HepG2 (cell line): ENCODE data around the gene HTRA2. TPM values are rescaled to one million over a fixed set of nuclear protein-coding genes. Genes with fewer than 3 reads are reported as not detected.

Source experiments
- ATAD3A ChIP-seq: sonication (generic); formaldehyde crosslinking; IDR thresholded peaks from 2 replicates; pipeline ENCODE4 v1.4.0; 2020; ENCODE audit warnings: missing genetic modification reagents
- ELF1 ChIP-seq: sonication (generic); formaldehyde crosslinking; IDR thresholded peaks from 2 replicates; pipeline ENCODE4 v1.4.0; 2020; ENCODE audit warnings: missing genetic modification reagents
- FLYWCH1 ChIP-seq: sonication (generic); formaldehyde crosslinking; IDR thresholded peaks from 2 replicates; pipeline ENCODE4 v1.8.1; 2023; ENCODE audit warnings: mild to moderate bottlenecking, missing genetic modification reagents
- GATA4 ChIP-seq: sonication (generic); IDR thresholded peaks from 2 replicates; pipeline ENCODE4 v1.6.1; 2016; ENCODE audit warnings: antibody characterized with exemption, low read depth, borderline replicate concordance
- HOXD1 ChIP-seq: sonication (generic); formaldehyde crosslinking; IDR thresholded peaks from 2 replicates; pipeline ENCODE4 v1.5.0; 2020; ENCODE audit warnings: missing genetic modification reagents
- MBNL3 ChIP-seq: fragments of 250-450 bp; sonication (Bioruptor Pico); conservative IDR thresholded peaks from 2 replicates; pipeline ENCODE4 v1.8.0; 2022; ENCODE audit warnings: mild to moderate bottlenecking, inconsistent platforms
- NCOA1 ChIP-seq: sonication (generic); formaldehyde crosslinking; IDR thresholded peaks from 2 replicates; pipeline ENCODE4 v1.9.0; 2021; ENCODE audit warnings: missing genetic modification reagents
- PCBP1 ChIP-seq: fragments of 200-400 bp; formaldehyde crosslinking; IDR thresholded peaks from 2 replicates; pipeline ENCODE4 v1.6.1; 2017; ENCODE audit warnings: mild to moderate bottlenecking, low read depth, low read length, borderline replicate concordance
- POLR2AphosphoS2 ChIP-seq: IDR thresholded peaks from 2 replicates; pipeline ENCODE4 v1.6.1; 2011; ENCODE audit warnings: low read depth, low read length, improper control_type of control experiment
- RARG ChIP-seq: sonication (generic); formaldehyde crosslinking; IDR thresholded peaks from 2 replicates; pipeline ENCODE4 v1.4.0; 2020; ENCODE audit warnings: low read depth, mild to moderate bottlenecking, missing genetic modification reagents
- SIN3A ChIP-seq: IDR thresholded peaks from 2 replicates; pipeline ENCODE4 v1.6.1; 2011; ENCODE audit warnings: low read depth, mild to moderate bottlenecking, control low read depth, low read length, borderline replicate concordance
- SMARCE1 ChIP-seq: fragments of 450-650 bp; IDR thresholded peaks from 2 replicates; pipeline ENCODE4 v1.6.1; 2017; ENCODE audit warnings: borderline replicate concordance
- TBX2 ChIP-seq: sonication (generic); formaldehyde crosslinking; IDR thresholded peaks from 2 replicates; pipeline ENCODE4 v1.5.0; 2020; ENCODE audit warnings: missing genetic modification reagents, mild to moderate bottlenecking, borderline replicate concordance
- TBX3 ChIP-seq: fragments of 450-650 bp; IDR thresholded peaks from 2 replicates; pipeline ENCODE4 v1.6.1; 2017; ENCODE audit warnings: antibody characterized with exemption, mild to moderate bottlenecking, inconsistent platforms, borderline replicate concordance
- TCF12 ChIP-seq, 2 experiments: fragments of 450-650 bp in 1 of 2; sonication (generic) in 1 of 2; formaldehyde crosslinking in 1 of 2; IDR thresholded peaks; 2 replicates each; pipeline versions ENCODE4 v1.6.1 to v1.8.0; 2017 to 2022; ENCODE audit warnings: antibody characterized with exemption in 1 of 2, mild to moderate bottlenecking in 1 of 2, missing genetic modification reagents in 1 of 2, moderate library complexity in 1 of 2
- ZFP82 ChIP-seq: sonication (generic); formaldehyde crosslinking; IDR thresholded peaks from 2 replicates; pipeline ENCODE4 v1.5.1; 2020; ENCODE audit warnings: mild to moderate bottlenecking, missing genetic modification reagents, borderline replicate concordance
- ZNF138 ChIP-seq: sonication (generic); formaldehyde crosslinking; IDR thresholded peaks from 2 replicates; pipeline ENCODE4 v1.5.0; 2020; ENCODE audit warnings: mild to moderate bottlenecking, low read depth, missing genetic modification reagents
- ZNF20 ChIP-seq: sonication (generic); formaldehyde crosslinking; IDR thresholded peaks from 2 replicates; pipeline ENCODE4 v1.4.0; 2020; ENCODE audit warnings: mild to moderate bottlenecking, moderate library complexity, missing genetic modification reagents
- ZNF367 ChIP-seq: sonication (generic); formaldehyde crosslinking; IDR thresholded peaks from 2 replicates; pipeline ENCODE4 v1.4.0; 2020; ENCODE audit warnings: missing genetic modification reagents, borderline replicate concordance
- ZNF44 ChIP-seq: sonication (generic); formaldehyde crosslinking; IDR thresholded peaks from 2 replicates; pipeline ENCODE4 v1.5.1; 2020; ENCODE audit warnings: mild to moderate bottlenecking, missing genetic modification reagents
- ZNF451 ChIP-seq: sonication (generic); formaldehyde crosslinking; IDR thresholded peaks from 2 replicates; pipeline ENCODE4 v1.5.0; 2020; ENCODE audit warnings: mild to moderate bottlenecking, missing genetic modification reagents
- ZNF619 ChIP-seq: sonication (generic); formaldehyde crosslinking; IDR thresholded peaks from 2 replicates; pipeline ENCODE4 v1.4.0; 2020; ENCODE audit warnings: mild to moderate bottlenecking, missing genetic modification reagents
- ZNF660 ChIP-seq: sonication (generic); formaldehyde crosslinking; IDR thresholded peaks from 2 replicates; pipeline ENCODE4 v1.5.1; 2020; ENCODE audit warnings: mild to moderate bottlenecking, low read depth, missing genetic modification reagents, borderline replicate concordance
- ZNF7 ChIP-seq: IDR thresholded peaks from 2 replicates; pipeline ENCODE4 v1.6.1; 2016; ENCODE audit warnings: missing biosample characterization, missing genetic modification reagents
- ZNF749 ChIP-seq: sonication (generic); formaldehyde crosslinking; IDR thresholded peaks from 2 replicates; pipeline ENCODE4 v1.8.0; 2022; ENCODE audit warnings: mild to moderate bottlenecking, missing genetic modification reagents, moderate library complexity, borderline replicate concordance
- ZNF776 ChIP-seq: sonication (generic); formaldehyde crosslinking; IDR thresholded peaks from 2 replicates; pipeline ENCODE4 v1.4.0; 2020; ENCODE audit warnings: mild to moderate bottlenecking, missing genetic modification reagents
- ZNF780A ChIP-seq: sonication (generic); formaldehyde crosslinking; IDR thresholded peaks from 2 replicates; pipeline ENCODE4 v1.8.0; 2022; ENCODE audit warnings: mild to moderate bottlenecking, missing genetic modification reagents, moderate library complexity
- ZSCAN31 ChIP-seq: sonication (generic); formaldehyde crosslinking; IDR thresholded peaks from 2 replicates; pipeline ENCODE4 v1.5.0; 2020; ENCODE audit warnings: low read depth, mild to moderate bottlenecking, missing genetic modification reagents
- polyA plus RNA-seq, 8 experiments: library from polyadenylated mRNA; depleted of rRNA in 3 of 8; stranded (reverse) in 7 of 8; unstranded in 1 of 8; fragments of >200 nt; fragmentation: Illumina TruSeq in 4 of 8; extraction: Trizol in 4 of 8; gene quantifications; 2 replicates each; pipeline versions ENCODE4 v1.2.1 to v1.2.3, GENCODE V29; 2011 to 2016; ENCODE audit warnings: low read depth in 4 of 8, missing spikeins in 1 of 8, mixed read lengths in 1 of 8; ENCODE audit not compliant: insufficient read depth in 1 of 8
- total RNA-seq, 5 experiments: library from RNA; depleted of rRNA; stranded (reverse); fragments of >200 nt; fragmentation: Illumina TruSeq; extraction: Trizol; gene quantifications; 2 replicates each; pipeline ENCODE4 v1.2.3, GENCODE V29; 2016; ENCODE audit warnings: low read depth in 1 of 5
- TF ChIP-seq, protein P1 (sequence below): sonication (generic); formaldehyde crosslinking; IDR thresholded peaks from 2 replicates; pipeline ENCODE4 v1.4.0; 2020; ENCODE audit warnings: missing genetic modification reagents
- TF ChIP-seq, protein P2 (sequence below): IDR thresholded peaks from 2 replicates; pipeline ENCODE4 v1.6.1; 2016

The HTRA2 gene
- total and polyA plus RNA-seq, 2 of the 13 experiments (the other 11 are each of a cell fraction or from before 2014, with no cell fraction given) = 47.7 to 50.3 TPM

GRCh38 chr2:74512744-74513604 lies 16.8 kb upstream of the HTRA2 start (continued):
- no peak for TF ChIP-seq MBNL3 (CRISPR knock-in tag)
- no peak for TF ChIP-seq ZNF660 (CRISPR knock-in tag)
- no peak for TF ChIP-seq ZSCAN31 (CRISPR knock-in tag)
- no peak for TF ChIP-seq PCBP1
- no peak for TF ChIP-seq POLR2AphosphoS2
- no peak for TF ChIP-seq ZNF20 (CRISPR knock-in tag)
- TF ChIP-seq RARG (CRISPR knock-in tag) = no peak
- TF ChIP-seq FLYWCH1 (CRISPR knock-in tag) = no peak
- no peak for TF ChIP-seq HOXD1 (CRISPR knock-in tag)
- TF ChIP-seq ZFP82 (CRISPR knock-in tag) = no peak
- 0 out of 2 replicates have a peak, but pooled peaks have one; percentile 62 for TF ChIP-seq ZNF451 (CRISPR knock-in tag)
- TF ChIP-seq ZNF44 (CRISPR knock-in tag) = no peak
- TF ChIP-seq, protein P1, sequence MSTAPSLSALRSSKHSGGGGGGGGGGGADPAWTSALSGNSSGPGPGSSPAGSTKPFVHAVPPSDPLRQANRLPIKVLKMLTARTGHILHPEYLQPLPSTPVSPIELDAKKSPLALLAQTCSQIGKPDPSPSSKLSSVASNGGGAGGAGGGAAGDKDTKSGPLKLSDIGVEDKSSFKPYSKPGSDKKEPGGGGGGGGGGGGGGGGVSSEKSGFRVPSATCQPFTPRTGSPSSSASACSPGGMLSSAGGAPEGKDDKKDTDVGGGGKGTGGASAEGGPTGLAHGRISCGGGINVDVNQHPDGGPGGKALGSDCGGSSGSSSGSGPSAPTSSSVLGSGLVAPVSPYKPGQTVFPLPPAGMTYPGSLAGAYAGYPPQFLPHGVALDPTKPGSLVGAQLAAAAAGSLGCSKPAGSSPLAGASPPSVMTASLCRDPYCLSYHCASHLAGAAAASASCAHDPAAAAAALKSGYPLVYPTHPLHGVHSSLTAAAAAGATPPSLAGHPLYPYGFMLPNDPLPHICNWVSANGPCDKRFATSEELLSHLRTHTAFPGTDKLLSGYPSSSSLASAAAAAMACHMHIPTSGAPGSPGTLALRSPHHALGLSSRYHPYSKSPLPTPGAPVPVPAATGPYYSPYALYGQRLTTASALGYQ (CRISPR knock-in tag) = no peak
- TF ChIP-seq ELF1 (CRISPR knock-in tag) = no peak
- no peak for TF ChIP-seq ZNF780A (CRISPR knock-in tag)
- no peak for TF ChIP-seq ZNF619
- no peak for TF ChIP-seq GATA4
- no peak for TF ChIP-seq SIN3A
- TF ChIP-seq, protein P2, sequence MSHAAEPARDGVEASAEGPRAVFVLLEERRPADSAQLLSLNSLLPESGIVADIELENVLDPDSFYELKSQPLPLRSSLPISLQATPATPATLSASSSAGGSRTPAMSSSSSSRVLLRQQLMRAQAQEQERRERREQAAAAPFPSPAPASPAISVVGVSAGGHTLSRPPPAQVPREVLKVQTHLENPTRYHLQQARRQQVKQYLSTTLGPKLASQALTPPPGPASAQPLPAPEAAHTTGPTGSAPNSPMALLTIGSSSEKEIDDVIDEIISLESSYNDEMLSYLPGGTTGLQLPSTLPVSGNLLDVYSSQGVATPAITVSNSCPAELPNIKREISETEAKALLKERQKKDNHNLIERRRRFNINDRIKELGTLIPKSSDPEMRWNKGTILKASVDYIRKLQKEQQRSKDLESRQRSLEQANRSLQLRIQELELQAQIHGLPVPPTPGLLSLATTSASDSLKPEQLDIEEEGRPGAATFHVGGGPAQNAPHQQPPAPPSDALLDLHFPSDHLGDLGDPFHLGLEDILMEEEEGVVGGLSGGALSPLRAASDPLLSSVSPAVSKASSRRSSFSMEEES = peak; percentile 35; the same call in 1 of the 2 replicates
- TF ChIP-seq SMARCE1 = no peak
- peak; percentile 57 for TF ChIP-seq TBX2
- no peak for TF ChIP-seq ATAD3A (CRISPR knock-in tag)
- no peak for TF ChIP-seq NCOA1 (CRISPR knock-in tag)
- no peak for TF ChIP-seq TBX3
- TF ChIP-seq ZNF776 (CRISPR knock-in tag) = no peak
- no peak for TF ChIP-seq ZNF7 (CRISPR knock-in tag)
- no peak for TF ChIP-seq ZNF138 (CRISPR knock-in tag)
- TF ChIP-seq TCF12 (IDR thresholded peaks at IDR 0.05) = no peak
- TF ChIP-seq TCF12 (CRISPR knock-in tag; IDR thresholded peaks at IDR 0.05) = no peak
- no peak for TF ChIP-seq ZNF367 (CRISPR knock-in tag)
- TF ChIP-seq ZNF749 (CRISPR knock-in tag) = no peak
